Measurements from ENCODE around the gene MED14. TPM values are rescaled to one million over a fixed set of nuclear protein-coding genes. Genes with fewer than 3 reads are reported as not detected.
A peak's percentile ranks its signal among the peaks of the same experiment; 100 is the strongest.

MED14 gene
- total and polyA plus RNA-seq, 11 donors = 9.8 to 40.9 (median 25.8) TPM

DNA sequence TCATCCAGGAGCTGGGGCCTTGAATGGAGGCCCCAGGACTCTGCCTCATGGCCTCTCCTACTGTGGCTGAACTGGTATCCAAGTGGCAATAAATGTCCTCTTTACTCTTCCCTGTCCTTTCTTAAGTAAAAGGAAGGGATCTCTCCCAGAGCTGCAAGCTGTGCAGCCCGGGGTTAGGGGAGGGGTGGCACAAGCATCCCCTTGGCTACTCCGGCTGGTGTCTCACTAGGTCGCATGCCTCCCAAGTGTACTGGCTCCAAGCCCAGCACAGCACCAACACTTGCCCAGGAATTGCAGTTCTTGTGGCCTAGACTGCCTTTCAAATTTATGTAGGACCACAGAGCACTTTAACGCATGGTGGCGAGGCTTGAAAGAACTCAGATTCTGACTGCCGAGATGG lies 44.7 kb upstream of the MED14 start:
- H3K4me3 ChIP-seq = no peak overlapping the region
- no peaks in the 10 kb centered on the region for H3K9me3 ChIP-seq
- TF ChIP-seq POLR2A (IDR thresholded peaks at IDR 0.05) = no peak
- TF ChIP-seq, protein P1, sequence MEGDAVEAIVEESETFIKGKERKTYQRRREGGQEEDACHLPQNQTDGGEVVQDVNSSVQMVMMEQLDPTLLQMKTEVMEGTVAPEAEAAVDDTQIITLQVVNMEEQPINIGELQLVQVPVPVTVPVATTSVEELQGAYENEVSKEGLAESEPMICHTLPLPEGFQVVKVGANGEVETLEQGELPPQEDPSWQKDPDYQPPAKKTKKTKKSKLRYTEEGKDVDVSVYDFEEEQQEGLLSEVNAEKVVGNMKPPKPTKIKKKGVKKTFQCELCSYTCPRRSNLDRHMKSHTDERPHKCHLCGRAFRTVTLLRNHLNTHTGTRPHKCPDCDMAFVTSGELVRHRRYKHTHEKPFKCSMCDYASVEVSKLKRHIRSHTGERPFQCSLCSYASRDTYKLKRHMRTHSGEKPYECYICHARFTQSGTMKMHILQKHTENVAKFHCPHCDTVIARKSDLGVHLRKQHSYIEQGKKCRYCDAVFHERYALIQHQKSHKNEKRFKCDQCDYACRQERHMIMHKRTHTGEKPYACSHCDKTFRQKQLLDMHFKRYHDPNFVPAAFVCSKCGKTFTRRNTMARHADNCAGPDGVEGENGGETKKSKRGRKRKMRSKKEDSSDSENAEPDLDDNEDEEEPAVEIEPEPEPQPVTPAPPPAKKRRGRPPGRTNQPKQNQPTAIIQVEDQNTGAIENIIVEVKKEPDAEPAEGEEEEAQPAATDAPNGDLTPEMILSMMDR (IDR thresholded peaks at IDR 0.05) = no peak
- ATAC-seq = peak in 2 of 4 donors; percentile 50 to 73
- peaks cover 0 to 6% (median 0%) of the 10 kb centered on the region in 12 donors for H3K4me1 ChIP-seq
- intact Hi-C loops (cut with DNase I) = no loop called here
- H3K27ac ChIP-seq = no peak overlapping the region
- DNase-seq = peak in 2 of 5 donors; percentile 6 to 35
- 55 to 74% (median 61%) methylated on average over 4 to 6 of the region's 6 CpGs for WGBS, 4 donors
- peaks cover 0 to 49% (median 0%) of the 10 kb centered on the region in 9 donors for H3K27me3 ChIP-seq
- H3K36me3 ChIP-seq = no peaks in the 10 kb centered on the region

DNA sequence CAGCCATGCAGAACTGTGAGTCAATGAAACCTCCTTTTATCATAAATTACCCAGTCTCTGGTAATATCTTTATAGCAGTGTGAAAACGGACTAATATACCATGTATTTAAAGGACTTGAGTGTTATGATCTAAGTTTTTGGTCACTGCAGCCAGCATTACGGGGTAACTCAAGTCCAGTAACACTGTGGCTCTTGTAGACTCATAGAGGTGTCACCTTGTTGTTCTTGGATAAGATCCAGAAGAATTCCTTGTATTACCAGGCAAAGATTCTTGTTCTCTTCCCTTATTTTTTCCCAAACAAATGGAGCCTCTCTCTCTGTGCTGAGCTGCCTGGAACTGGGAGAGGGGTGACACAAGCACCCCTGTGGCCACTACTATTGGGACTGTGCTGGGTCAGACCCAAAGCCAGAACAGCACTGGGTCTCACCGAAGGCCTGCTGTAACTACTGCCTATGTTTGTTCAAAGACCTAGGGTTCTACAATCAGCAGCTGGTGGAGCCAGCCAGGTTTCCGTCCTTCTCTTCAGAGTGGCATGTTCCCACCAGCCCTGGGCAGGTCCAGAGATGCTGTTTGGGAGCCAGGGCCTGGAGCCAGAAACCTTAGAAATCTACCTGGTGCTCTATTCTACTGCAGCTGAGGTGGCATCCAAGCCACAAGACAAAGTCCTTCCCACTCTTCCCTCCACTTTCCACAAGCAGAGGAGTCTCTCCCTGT lies 43.7 kb upstream of the MED14 start:
- no peaks in the 10 kb centered on the region for H3K9me3 ChIP-seq
- intact Hi-C loops (cut with DNase I) = no loop called here
- no peak overlapping the region for H3K4me3 ChIP-seq
- no peak overlapping the region for H3K27ac ChIP-seq
- H3K4me1 ChIP-seq = peaks cover 0 to 6% (median 0%) of the 10 kb centered on the region in 12 donors
- WGBS, 4 donors = 62 to 73% (median 65%) methylated on average over 3 to 4 of the region's 4 CpGs
- peaks cover 0 to 41% (median 0%) of the 10 kb centered on the region in 9 donors for H3K27me3 ChIP-seq
- ATAC-seq (no peak), DNase-seq (no peak)
- TF ChIP-seq, protein P1 (IDR thresholded peaks at IDR 0.05) = no peak
- no peak for TF ChIP-seq POLR2A (IDR thresholded peaks at IDR 0.05)
- H3K36me3 ChIP-seq = no peaks in the 10 kb centered on the region

DNA sequence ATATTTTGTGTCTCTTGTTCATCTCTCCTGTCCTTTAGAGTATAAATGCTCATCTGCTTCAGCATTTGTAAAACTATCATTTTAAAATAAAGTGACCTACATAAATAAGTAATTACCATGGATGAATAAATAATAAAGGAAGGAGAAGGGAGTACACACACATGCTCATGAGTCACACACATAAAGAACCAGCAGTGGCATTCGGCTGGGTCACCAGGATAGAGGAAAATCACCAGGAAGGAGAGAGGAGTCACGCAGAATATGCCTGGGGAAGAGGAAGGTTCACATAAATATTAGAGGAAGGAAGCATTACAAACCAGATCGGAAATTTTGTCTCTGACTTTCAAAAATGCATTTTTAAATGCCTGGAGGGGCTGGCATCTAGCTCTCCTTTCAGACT lies 38.5 kb upstream of the MED14 start:
- ATAC-seq (peak in 1 of 4 donors; percentile 43), DNase-seq (no peak)
- Histone ChIP-seq H3K4me3 (no peak overlapping the region), H3K27ac (no peak overlapping the region), H3K4me1 (peaks cover 0 to 6% (median 0%) of the 10 kb centered on the region in 12 donors), H3K27me3 (peaks cover 0 to 29% (median 0%) of the 10 kb centered on the region in 9 donors), H3K36me3 (no peaks in the 10 kb centered on the region), H3K9me3 (no peaks in the 10 kb centered on the region)
- intact Hi-C loops (cut with DNase I) = no loop called here
- TF ChIP-seq POLR2A (IDR thresholded peaks at IDR 0.05) = no peak
- TF ChIP-seq, protein P1 (IDR thresholded peaks at IDR 0.05) = no peak
- 44 to 54% (median 49%) methylated on average over 3 of the region's 3 CpGs for WGBS, 4 donors

DNA sequence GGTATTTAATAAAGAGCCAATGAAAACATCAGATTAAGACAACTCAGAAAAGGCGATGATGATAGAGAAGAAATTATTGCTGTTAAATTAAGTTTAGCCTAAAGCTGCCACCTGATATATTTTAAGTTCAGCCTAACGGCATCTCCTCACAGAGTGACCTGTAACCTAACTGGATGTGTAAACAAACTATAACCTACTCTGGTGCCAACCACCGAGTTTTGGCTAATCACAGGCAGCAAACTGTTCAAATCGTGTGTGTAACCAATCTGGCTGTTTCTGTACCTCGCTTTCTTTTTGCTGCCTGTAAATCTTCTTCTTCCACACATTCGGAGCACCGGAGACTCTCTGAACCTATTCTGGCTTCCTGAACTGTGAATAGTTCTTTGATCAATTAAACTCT lies 37.8 kb upstream of the MED14 start:
- TF ChIP-seq POLR2A (IDR thresholded peaks at IDR 0.05) = no peak
- TF ChIP-seq, protein P1 (IDR thresholded peaks at IDR 0.05) = no peak
- 77 to 89% (median 82%) methylated on average over 7 of the region's 7 CpGs for WGBS, 4 donors
- DNase-seq (no peak), ATAC-seq (no peak)
- Histone ChIP-seq H3K4me1 (peaks cover 0 to 6% (median 0%) of the 10 kb centered on the region in 12 donors), H3K4me3 (no peak overlapping the region), H3K36me3 (no peaks in the 10 kb centered on the region), H3K27ac (no peak overlapping the region), H3K9me3 (no peaks in the 10 kb centered on the region), H3K27me3 (peaks cover 0 to 28% (median 0%) of the 10 kb centered on the region in 9 donors)
- intact Hi-C loops (cut with DNase I) = no loop called here
